ENCODE measurements around the gene SLC5A12.

- TF ChIP-seq SNAI2 (CRISPR knock-in tag; IDR thresholded peaks at IDR 0.05) (no peak), PPARA (CRISPR knock-in tag; IDR thresholded peaks at IDR 0.05; ENCODE audit: borderline replicate concordance) (no peak), ZFP30 (CRISPR knock-in tag; IDR thresholded peaks at IDR 0.05) (no peak), ISL1 (CRISPR knock-in tag; IDR thresholded peaks at IDR 0.05) (no peak), TCF4 (CRISPR knock-in tag; IDR thresholded peaks at IDR 0.05; ENCODE audit: borderline replicate concordance) (no peak), ZFP3 (CRISPR knock-in tag; IDR thresholded peaks at IDR 0.05) (no peak), OSR1 (CRISPR knock-in tag; IDR thresholded peaks at IDR 0.05) (no peak), RARB (CRISPR knock-in tag; IDR thresholded peaks at IDR 0.05) (no peak), ZNF565 (CRISPR knock-in tag; conservative IDR thresholded peaks at IDR 0.05; ENCODE audit: low read depth) (no peak)
- TF ChIP-seq, protein P1, sequence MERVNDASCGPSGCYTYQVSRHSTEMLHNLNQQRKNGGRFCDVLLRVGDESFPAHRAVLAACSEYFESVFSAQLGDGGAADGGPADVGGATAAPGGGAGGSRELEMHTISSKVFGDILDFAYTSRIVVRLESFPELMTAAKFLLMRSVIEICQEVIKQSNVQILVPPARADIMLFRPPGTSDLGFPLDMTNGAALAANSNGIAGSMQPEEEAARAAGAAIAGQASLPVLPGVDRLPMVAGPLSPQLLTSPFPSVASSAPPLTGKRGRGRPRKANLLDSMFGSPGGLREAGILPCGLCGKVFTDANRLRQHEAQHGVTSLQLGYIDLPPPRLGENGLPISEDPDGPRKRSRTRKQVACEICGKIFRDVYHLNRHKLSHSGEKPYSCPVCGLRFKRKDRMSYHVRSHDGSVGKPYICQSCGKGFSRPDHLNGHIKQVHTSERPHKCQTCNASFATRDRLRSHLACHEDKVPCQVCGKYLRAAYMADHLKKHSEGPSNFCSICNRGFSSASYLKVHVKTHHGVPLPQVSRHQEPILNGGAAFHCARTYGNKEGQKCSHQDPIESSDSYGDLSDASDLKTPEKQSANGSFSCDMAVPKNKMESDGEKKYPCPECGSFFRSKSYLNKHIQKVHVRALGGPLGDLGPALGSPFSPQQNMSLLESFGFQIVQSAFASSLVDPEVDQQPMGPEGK (CRISPR knock-in tag; IDR thresholded peaks at IDR 0.05; ENCODE audit: borderline replicate concordance) = no peak
Observed at GRCh38 chr11:26741036-26741435, 19.2 kb upstream of the SLC5A12 start.

Data from SK-N-SH treated with all-trans-retinoic acid at 6 μM for 48 hours (cell line).